IMR-90 (cell line): Measurements from ENCODE around the gene ITPK1. TPM values are rescaled to one million over a fixed set of nuclear protein-coding genes. Genes with fewer than 3 reads are reported as not detected.

Experiments
- ATAC-seq: fragments of 200-7000 bp; cut with Tn5 transposase; 2 replicates; pipeline ENCODE4 v1.9.1; 2020; ENCODE audit warnings: low read depth, mild to moderate bottlenecking, moderate library complexity
- BruUV-seq: library from RNA; stranded (reverse); fragments of 400-500 nt; replicated peaks from 2 replicates; lab custom pipeline; 2021; lab: Mats Ljungman, UMichigan
- CTCF ChIA-PET: fragments of 300-600 bp; formaldehyde crosslinking; extraction: SDS; loops from one replicate; lab custom pipeline; 2021; ENCODE audit warnings: antibody characterized with exemption; lab: Yijun Ruan, JAX
- POLR2A ChIA-PET: fragments of 300-600 bp; sonication (Branson Sonifier 250); formaldehyde crosslinking; loops from one replicate; lab custom pipeline; 2022; ENCODE audit warnings: antibody characterized with exemption; ENCODE audit not compliant: unreplicated experiment; lab: Charles Lee
- DNase-seq: peaks from one replicate; pipeline ENCODE4 v3.0.0; 2013
- H2AFZ ChIP-seq: replicated peaks from 2 replicates; pipeline ENCODE3; 2013; ENCODE audit warnings: low read length, mild to moderate bottlenecking; ENCODE audit not compliant: poor library complexity
- H2AK5ac ChIP-seq: 2 replicates; pipeline ENCODE4 v1.6.1; 2013; ENCODE audit warnings: low read depth, low read length, inconsistent platforms
- H2AK9ac ChIP-seq: replicated peaks from 2 replicates; pipeline ENCODE3; 2013; ENCODE audit warnings: mild to moderate bottlenecking, low read depth, low read length, moderate library complexity; ENCODE audit not compliant: poor library complexity
- H2BK120ac ChIP-seq: 2 replicates; pipeline ENCODE4 v1.6.1; 2013; ENCODE audit warnings: low read depth, low read length, inconsistent platforms
- H2BK15ac ChIP-seq: 3 replicates; pipeline ENCODE4 v1.6.1; 2013; ENCODE audit warnings: low read depth, low read length, inconsistent platforms
- H2BK20ac ChIP-seq: 2 replicates; pipeline ENCODE4 v1.6.1; 2013; ENCODE audit warnings: low read depth, mild to moderate bottlenecking, inconsistent platforms, low read length, moderate library complexity
- H2BK5ac ChIP-seq: 2 replicates; pipeline ENCODE4 v1.6.1; 2013; ENCODE audit warnings: mild to moderate bottlenecking, low read depth, low read length, inconsistent platforms; ENCODE audit not compliant: poor library complexity, severe bottlenecking
- H3K14ac ChIP-seq: replicated peaks from 2 replicates; pipeline ENCODE4 v1.6.1; 2013; ENCODE audit warnings: low read depth, low read length, inconsistent platforms
- H3K18ac ChIP-seq: 2 replicates; pipeline ENCODE4 v1.6.1; 2013; ENCODE audit warnings: low read depth, low read length, control low read depth
- H3K23ac ChIP-seq: 2 replicates; pipeline ENCODE4 v1.6.1; 2013; ENCODE audit warnings: low read depth, low read length, inconsistent platforms
- H3K27ac ChIP-seq: 2 replicates; pipeline ENCODE4 v1.5.1; 2013; ENCODE audit warnings: mild to moderate bottlenecking, control low read depth, low read length; ENCODE audit not compliant: insufficient read depth
- H3K27me3 ChIP-seq: 2 replicates; pipeline ENCODE4 v1.6.1; 2013; ENCODE audit warnings: low read length; ENCODE audit not compliant: control insufficient read depth, insufficient read depth
- H3K36me3 ChIP-seq: 2 replicates; pipeline ENCODE4 v1.6.1; 2013; ENCODE audit warnings: low read length, mixed read lengths; ENCODE audit not compliant: control insufficient read depth, insufficient read depth
- H3K4ac ChIP-seq: 2 replicates; pipeline ENCODE4 v1.6.1; 2013; ENCODE audit warnings: low read depth, low read length, inconsistent platforms
- H3K4me1 ChIP-seq: 2 replicates; pipeline ENCODE4 v1.6.1; 2013; ENCODE audit warnings: low read length, mixed read lengths; ENCODE audit not compliant: control insufficient read depth, insufficient read depth
- H3K4me2 ChIP-seq: 2 replicates; pipeline ENCODE4 v1.6.1; 2013; ENCODE audit warnings: low read depth, mild to moderate bottlenecking, control low read depth, low read length, moderate library complexity
- H3K4me3 ChIP-seq: 2 replicates; pipeline ENCODE4 v1.5.1; 2013; ENCODE audit warnings: low read depth, mild to moderate bottlenecking, control low read depth, low read length, moderate library complexity; ENCODE audit not compliant: insufficient read depth
- H3K56ac ChIP-seq: 2 replicates; pipeline ENCODE4 v1.6.1; 2013; ENCODE audit warnings: low read length, inconsistent platforms; ENCODE audit not compliant: insufficient read depth; ENCODE audit errors: extremely low read depth
- H3K79me1 ChIP-seq, 2 experiments: 2 replicates each; pipeline ENCODE4 v1.6.1; 2013; ENCODE audit warnings: low read length in 2 of 2, inconsistent platforms in 1 of 2, low read depth in 1 of 2
- H3K9ac ChIP-seq: 2 replicates; pipeline ENCODE4 v1.6.1; 2013; ENCODE audit warnings: low read depth, low read length, control low read depth
- H3K9me1 ChIP-seq: 2 replicates; pipeline ENCODE4 v1.6.1; 2013; ENCODE audit warnings: low read length, inconsistent platforms; ENCODE audit not compliant: insufficient read depth
- H3K9me3 ChIP-seq: 2 replicates; pipeline ENCODE4 v1.6.1; 2013; ENCODE audit warnings: low read length; ENCODE audit not compliant: control insufficient read depth, insufficient read depth
- H4K20me1 ChIP-seq: 2 replicates; pipeline ENCODE4 v1.6.1; 2013; ENCODE audit warnings: low read length, inconsistent platforms; ENCODE audit not compliant: insufficient read depth
- H4K5ac ChIP-seq: 2 replicates; pipeline ENCODE4 v1.6.1; 2013; ENCODE audit warnings: mild to moderate bottlenecking, low read depth, low read length, control low read depth
- H4K8ac ChIP-seq, 2 experiments: 2 replicates each; pipeline ENCODE4 v1.6.1; 2013; ENCODE audit warnings: low read depth in 2 of 2, low read length in 2 of 2, control low read depth in 1 of 2, inconsistent platforms in 1 of 2
- H4K91ac ChIP-seq: 2 replicates; pipeline ENCODE4 v1.6.1; 2013; ENCODE audit warnings: low read depth, low read length, inconsistent platforms; ENCODE audit not compliant: insufficient read depth
- BHLHE40 ChIP-seq: fragments of 150-350 bp; IDR thresholded peaks from 2 replicates; pipeline ENCODE4 v1.6.1; 2016; ENCODE audit warnings: mild to moderate bottlenecking, low read depth, low read length
- CEBPB ChIP-seq: IDR thresholded peaks from 2 replicates; pipeline ENCODE4 v1.6.1; 2012; ENCODE audit warnings: low read depth, low read length, improper control_type of control experiment
- CHD1 ChIP-seq: IDR thresholded peaks from 2 replicates; pipeline ENCODE4 v1.6.1; 2012; ENCODE audit warnings: low read depth, low read length, improper control_type of control experiment
- CTCF ChIP-seq: conservative IDR thresholded peaks from 2 replicates; pipeline ENCODE4 v1.5.1; 2012; ENCODE audit warnings: mild to moderate bottlenecking, low read depth, low read length, improper control_type of control experiment
- ELK1 ChIP-seq: fragments of 150-350 bp; IDR thresholded peaks from 2 replicates; pipeline ENCODE4 v1.6.1; 2016; ENCODE audit warnings: low read depth, mild to moderate bottlenecking, low read length, moderate library complexity, borderline replicate concordance
- FOS ChIP-seq: fragments of 150-350 bp; IDR thresholded peaks from 2 replicates; pipeline ENCODE4 v1.6.1; 2016; ENCODE audit warnings: low read depth, low read length
- MAFK ChIP-seq: IDR thresholded peaks from 2 replicates; pipeline ENCODE4 v1.6.1; 2012; ENCODE audit warnings: low read depth, low read length, improper control_type of control experiment
- MAZ ChIP-seq: IDR thresholded peaks from 2 replicates; pipeline ENCODE4 v1.6.1; 2012; ENCODE audit warnings: low read depth, mild to moderate bottlenecking, low read length, improper control_type of control experiment, moderate library complexity, borderline replicate concordance
- MXI1 ChIP-seq: IDR thresholded peaks from 2 replicates; pipeline ENCODE4 v1.6.1; 2012; ENCODE audit warnings: low read depth, mild to moderate bottlenecking, low read length, moderate library complexity, borderline replicate concordance
- NFE2L2 ChIP-seq: fragments of 150-350 bp; IDR thresholded peaks from 2 replicates; pipeline ENCODE4 v1.6.1; 2016; ENCODE audit warnings: low read depth, mild to moderate bottlenecking, low read length
- POLR2A ChIP-seq: IDR thresholded peaks from 2 replicates; pipeline ENCODE4 v1.6.1; 2012; ENCODE audit warnings: mild to moderate bottlenecking, low read depth, low read length
- RAD21 ChIP-seq: IDR thresholded peaks from 2 replicates; pipeline ENCODE4 v1.6.1; 2012; ENCODE audit warnings: low read length, improper control_type of control experiment
- RCOR1 ChIP-seq: IDR thresholded peaks from 2 replicates; pipeline ENCODE4 v1.6.1; 2012; ENCODE audit warnings: mild to moderate bottlenecking, low read length, improper control_type of control experiment; ENCODE audit not compliant: insufficient replicate concordance
- RFX5 ChIP-seq: IDR thresholded peaks from 2 replicates; pipeline ENCODE4 v1.8.0; 2012; ENCODE audit warnings: low read depth, mild to moderate bottlenecking, low read length, moderate library complexity
- SMC3 ChIP-seq: fragments of 150-350 bp; IDR thresholded peaks from 2 replicates; pipeline ENCODE4 v1.6.1; 2016; ENCODE audit warnings: low read depth, mild to moderate bottlenecking, antibody characterized with exemption, low read length, moderate library complexity
- USF2 ChIP-seq: fragments of 150-350 bp; IDR thresholded peaks from 2 replicates; pipeline ENCODE4 v1.6.1; 2017; ENCODE audit warnings: mild to moderate bottlenecking, antibody characterized with exemption, low read length, low read depth
- WGBS, 2 experiments: methylation state at CpG; one replicate each; pipeline versions ENCODE4 v1.1.5 to v1.1.7; 2013; ENCODE audit warnings: missing lambda C conversion rate in 2 of 2; ENCODE audit not compliant: insufficient read length in 1 of 2; ENCODE audit errors: extremely low coverage in 2 of 2; 5-methylcytosine and 5-hydroxymethylcytosine counted together
- dilution Hi-C: fragments of 300-500 bp; cut with HindIII; formaldehyde crosslinking; loops from one replicate; pipeline ENCODE4 v1.14.3; 2018; ENCODE audit warnings: low sequenced_read_pairs; ENCODE audit not compliant: unreplicated experiment
- in situ Hi-C: fragments of 300-500 bp; cut with MboI; formaldehyde crosslinking; loops from 3 replicates; pipeline ENCODE4 v1.14.3; 2019; ENCODE audit warnings: low sequenced_read_pairs, inconsistent platforms, mixed read lengths
- intact Hi-C: fragments of 100-400 bp; cut with micrococcal nuclease; formaldehyde crosslinking; loops from 2 replicates; pipeline ENCODE4 v1.10.0; 2022
- polyA plus RNA-seq, 3 experiments: library from polyadenylated mRNA; depleted of rRNA; stranded (reverse); fragments of >200 nt; gene quantifications; 2 replicates each; pipeline ENCODE4 v1.2.3, GENCODE V29; 2012; ENCODE audit warnings: low replicate concordance in 1 of 3
- total RNA-seq: library from RNA; depleted of rRNA; stranded (reverse); fragments of >200 nt; gene quantifications from 2 replicates; pipeline ENCODE4 v1.2.3, GENCODE V29; 2012

Gene ITPK1
- total and polyA plus RNA-seq, 2 of the 4 experiments (the other 2 are of a cell fraction): 21.7 to 26.9 TPM

- no peaks in the 10 kb centered on the region for H3K36me3 ChIP-seq
- no peak overlapping the region for H2BK120ac ChIP-seq
- peaks cover 11% of the 10 kb centered on the region; the same call in 1 of the 2 replicates for H3K9me1 ChIP-seq
- peak overlapping the region; percentile 11; the same call in 1 of the 2 replicates for H3K4ac ChIP-seq
- BruUV-seq: no TSS peak
- TF ChIP-seq MAZ (no peak), ELK1 (no peak), SMC3 (no peak), BHLHE40 (no peak), NFE2L2 (no peak), RFX5 (no peak), FOS (no peak), MXI1 (no peak), POLR2A (no peak), CHD1 (no peak), CTCF (no peak), RAD21 (no peak), USF2 (no peak), CEBPB (no peak), RCOR1 (no peak), MAFK (no peak)
- no peak overlapping the region for H4K5ac ChIP-seq
- H2BK20ac ChIP-seq: no peak overlapping the region
- H3K18ac ChIP-seq: no peak overlapping the region
- no peaks in the 10 kb centered on the region for H3K9me3 ChIP-seq
- 0 out of 2 replicates have a peak, but pooled peaks cover 1% of the 10 kb centered on the region for H3K4me1 ChIP-seq
- H4K20me1 ChIP-seq: no peaks in the 10 kb centered on the region
- H4K91ac ChIP-seq: no peak overlapping the region
- intact Hi-C loops: no loop called here
- H2BK5ac ChIP-seq: no peak overlapping the region
- H2AK9ac ChIP-seq: peak overlapping the region; percentile 87
- dilution Hi-C loops: no loop called here
- H2BK15ac ChIP-seq: no peak overlapping the region
- no peak overlapping the region for H3K56ac ChIP-seq
- WGBS, 2 experiments: no CpG with 5 or more reads among the region's 7 CpGs
- ChIA-PET POLR2A (no interaction called here), CTCF (no interaction called here)
- H2AFZ ChIP-seq: peak overlapping the region; percentile 84
- no peak for DNase-seq
- no peaks in the 10 kb centered on the region for H3K79me1 ChIP-seq
- no peak overlapping the region for H3K23ac ChIP-seq
- H3K27ac ChIP-seq: no peak overlapping the region
- no peak for ATAC-seq
- H2AK5ac ChIP-seq: no peak overlapping the region
- no peak overlapping the region for H3K9ac ChIP-seq
- H3K27me3 ChIP-seq: no peaks in the 10 kb centered on the region
- no peak overlapping the region for H4K8ac ChIP-seq
- H3K4me3 ChIP-seq: no peak overlapping the region
- H3K14ac ChIP-seq: no peak overlapping the region
- in situ Hi-C loops: no loop called here
- H3K4me2 ChIP-seq: no peak overlapping the region
Measured at GRCh38 chr14:92961567-92961855, 154.2 kb downstream of the ITPK1 start.
